HL-60 (cell line): ENCODE data around the gene STAT6.

Experiments used
- DNase-seq, 2 experiments: peaks; one replicate each; pipeline ENCODE4 v3.0.0-alpha.2; 2010 to 2020; ENCODE audit warnings: low read depth in 1 of 2, low spot score in 1 of 2
- H3K27ac ChIP-seq: fragments of 250-450 bp; sonication (Bioruptor Pico); replicated peaks from 2 replicates; pipeline ENCODE4 v1.5.1; 2020; ENCODE audit warnings: mild to moderate bottlenecking, moderate library complexity
- H3K27me3 ChIP-seq: fragments of 250-450 bp; sonication (Bioruptor Pico); 2 replicates; pipeline ENCODE4 v1.5.1; 2021; ENCODE audit warnings: mild to moderate bottlenecking, moderate library complexity; ENCODE audit not compliant: insufficient read depth, poor library complexity, severe bottlenecking
- H3K4me3 ChIP-seq: replicated peaks from 2 replicates; pipeline ENCODE4 v1.5.1; 2011; ENCODE audit warnings: mild to moderate bottlenecking, control low read depth, low read length; ENCODE audit not compliant: insufficient read depth
- CTCF ChIP-seq: IDR thresholded peaks from one replicate; pipeline ENCODE4 v1.5.1; 2011; ENCODE audit warnings: low read length, control low read depth, inconsistent platforms; ENCODE audit not compliant: insufficient read depth
- GABPA ChIP-seq: IDR thresholded peaks from 2 replicates; pipeline ENCODE4 v1.6.1; 2012; ENCODE audit warnings: low read depth
- POLR2AphosphoS5 ChIP-seq: IDR thresholded peaks from 2 replicates; pipeline ENCODE4 v1.6.1; 2012; ENCODE audit warnings: low read depth
- REST ChIP-seq: IDR thresholded peaks from 2 replicates; pipeline ENCODE4 v1.6.1; 2012; ENCODE audit warnings: low read depth; ENCODE audit not compliant: insufficient replicate concordance
- SPI1 ChIP-seq: IDR thresholded peaks from 2 replicates; pipeline ENCODE4 v1.6.1; 2012; ENCODE audit warnings: low read depth, mild to moderate bottlenecking, borderline replicate concordance

The STAT6 gene

GRCh38 chr12:57145460-57146059 lies 34.4 kb upstream of the STAT6 start:
- no peak for TF ChIP-seq CTCF
- TF ChIP-seq POLR2AphosphoS5 = no peak
- TF ChIP-seq GABPA = no peak
- TF ChIP-seq REST = no peak
- TF ChIP-seq SPI1 = no peak
- H3K4me3 ChIP-seq = no peak overlapping the region
- H3K27me3 ChIP-seq = no peaks in the 10 kb centered on the region
- H3K27ac ChIP-seq = no peak overlapping the region
- no peak for DNase-seq

GRCh38 chr12:57143454-57143853 lies 32.3 kb upstream of the STAT6 start:
- no peaks in the 10 kb centered on the region for H3K27me3 ChIP-seq
- H3K27ac ChIP-seq = no peak overlapping the region
- no peak for DNase-seq
- no peak for TF ChIP-seq POLR2AphosphoS5
- no peak for TF ChIP-seq GABPA
- TF ChIP-seq SPI1 = no peak
- no peak for TF ChIP-seq REST
- no peak for TF ChIP-seq CTCF
- no peak overlapping the region for H3K4me3 ChIP-seq

- no peaks in the 10 kb centered on the region for H3K27me3 ChIP-seq
- no peak overlapping the region for H3K27ac ChIP-seq
- TF ChIP-seq POLR2AphosphoS5 = no peak
- TF ChIP-seq REST = no peak
- TF ChIP-seq CTCF = no peak
- no peak for TF ChIP-seq GABPA
- no peak for TF ChIP-seq SPI1
- no peak for DNase-seq
- H3K4me3 ChIP-seq = no peak overlapping the region
Measured at GRCh38 chr12:57142727-57143126, 31.6 kb upstream of the STAT6 start.
